HepG2 (cell line): Measurements from ENCODE around the gene CPXM2. TPM values are rescaled to one million over a fixed set of nuclear protein-coding genes. Genes with fewer than 3 reads are reported as not detected.
A peak's percentile ranks its signal among the peaks of the same experiment; 100 is the strongest.

Experiments used
- ATAC-seq: fragments of 200-7000 bp; cut with Tn5 transposase; 3 replicates; pipeline ENCODE4 v1.9.1; 2020; ENCODE audit warnings: mild to moderate bottlenecking, moderate library complexity
- BruUV-seq: library from RNA; stranded (reverse); fragments of 400-500 nt; replicated peaks from 2 replicates; lab custom pipeline; 2021; lab: Mats Ljungman, UMichigan
- CTCF ChIA-PET: fragments of 300-600 bp; formaldehyde crosslinking; extraction: SDS; loops from one replicate; lab custom pipeline; 2021; ENCODE audit warnings: low total read pairs, inconsistent platforms, low intra/inter-chr PET ratio; lab: Yijun Ruan, JAX
- POLR2A ChIA-PET: fragments of 350-600 bp; sonication (Branson Sonifier 250); formaldehyde crosslinking; loops from one replicate; lab custom pipeline; 2020; ENCODE audit warnings: antibody characterized with exemption, inconsistent platforms; lab: Yijun Ruan, JAX
- DNase-seq: peaks from one replicate; pipeline ENCODE4 v3.0.0-alpha.2; 2015; ENCODE audit warnings: low spot score
- FAIRE-seq: peaks from 3 replicates; lab custom pipeline; 2011; peaks lifted over from hg19 to GRCh38; lab: Jason Lieb, UNC
- H2AFZ ChIP-seq: one replicate; pipeline ENCODE4 v1.6.1; 2011; ENCODE audit warnings: low read length, inconsistent platforms
- H3K27ac ChIP-seq: fragments of 300-600 bp; 3 replicates; pipeline ENCODE4 v1.8.0; 2011; ENCODE audit warnings: mixed run types, mild to moderate bottlenecking, mixed read lengths, low read length, inconsistent platforms; ENCODE audit not compliant: insufficient read depth; ENCODE audit errors: extremely low read length
- H3K27me3 ChIP-seq, 2 experiments: fragments of 200-600 bp in 1 of 2; 2 replicates in 1 of 2; 3 replicates in 1 of 2; pipeline versions ENCODE4 v1.6.0 to v1.8.0; 2011; ENCODE audit warnings: low read length in 2 of 2, mild to moderate bottlenecking in 2 of 2, moderate library complexity in 2 of 2, inconsistent platforms in 1 of 2; ENCODE audit not compliant: insufficient read depth in 2 of 2, control insufficient read depth in 1 of 2
- H3K36me3 ChIP-seq, 2 experiments: fragments of 200-600 bp in 1 of 2; replicated peaks in 1 of 2; 2 replicates in 1 of 2; 3 replicates in 1 of 2; pipeline versions ENCODE4 v1.5.1 to v1.8.0; 2011; ENCODE audit warnings: low read length in 2 of 2, inconsistent platforms in 1 of 2; ENCODE audit not compliant: insufficient read depth in 2 of 2, control insufficient read depth in 1 of 2
- H3K4me1 ChIP-seq: 2 replicates; pipeline ENCODE4 v1.5.1; 2012; ENCODE audit warnings: low read length, inconsistent platforms; ENCODE audit not compliant: insufficient read depth
- H3K4me2 ChIP-seq: 2 replicates; pipeline ENCODE4 v1.6.0; 2011; ENCODE audit warnings: low read depth, low read length, inconsistent platforms
- H3K4me3 ChIP-seq, 3 experiments: fragments of 200-600 bp in 1 of 3; sonication (generic), shearing (Covaris generic) in 1 of 3; replicated peaks in 1 of 3; 2 replicates each; pipeline ENCODE4 v1.5.1; 2011 to 2016; ENCODE audit warnings: low read length in 3 of 3, inconsistent platforms in 2 of 3, low read depth in 2 of 3, mild to moderate bottlenecking in 2 of 3, control low read depth in 1 of 3, mixed read lengths in 1 of 3; ENCODE audit not compliant: insufficient read depth in 1 of 3
- H3K79me2 ChIP-seq: one replicate; pipeline ENCODE4 v1.6.1; 2011; ENCODE audit warnings: low read length, inconsistent platforms; ENCODE audit not compliant: insufficient read depth
- H3K9ac ChIP-seq: 2 replicates; pipeline ENCODE4 v1.6.0; 2011; ENCODE audit warnings: mild to moderate bottlenecking, low read depth, low read length, inconsistent platforms; ENCODE audit not compliant: insufficient read depth
- H3K9me3 ChIP-seq: 2 replicates; pipeline ENCODE4 v1.5.1; 2012; ENCODE audit warnings: mild to moderate bottlenecking, low read length
- H4K20me1 ChIP-seq: 2 replicates; pipeline ENCODE4 v1.6.0; 2011; ENCODE audit warnings: inconsistent platforms, mild to moderate bottlenecking, low read length, moderate library complexity; ENCODE audit not compliant: insufficient read depth
- CREB1 ChIP-seq, 2 experiments: fragments of 450-650 bp in 1 of 2; IDR thresholded peaks; 2 replicates each; pipeline ENCODE4 v1.6.1; 2016 to 2017; ENCODE audit warnings: control low read depth in 1 of 2, mild to moderate bottlenecking in 1 of 2, missing compliant biosample characterization in 1 of 2, missing genetic modification characterization in 1 of 2
- FOSL1 ChIP-seq: sonication (generic); formaldehyde crosslinking; IDR thresholded peaks from 2 replicates; pipeline ENCODE4 v1.9.0; 2021; ENCODE audit warnings: missing genetic modification reagents, borderline replicate concordance
- MTA1 ChIP-seq: sonication (generic); formaldehyde crosslinking; IDR thresholded peaks from 2 replicates; pipeline ENCODE4 v1.4.0; 2020; ENCODE audit warnings: missing genetic modification reagents, mild to moderate bottlenecking, borderline replicate concordance
- NR2F2 ChIP-seq: IDR thresholded peaks from 2 replicates; pipeline ENCODE4 v1.6.1; 2012; ENCODE audit warnings: low read depth, inconsistent platforms, borderline replicate concordance
- PCBP1 ChIP-seq: fragments of 200-400 bp; formaldehyde crosslinking; IDR thresholded peaks from 2 replicates; pipeline ENCODE4 v1.6.1; 2017; ENCODE audit warnings: mild to moderate bottlenecking, low read depth, low read length, borderline replicate concordance
- STAT5B ChIP-seq: sonication (generic); formaldehyde crosslinking; IDR thresholded peaks from 2 replicates; pipeline ENCODE4 v1.4.0; 2020; ENCODE audit warnings: missing genetic modification reagents
- ZFP82 ChIP-seq: sonication (generic); formaldehyde crosslinking; IDR thresholded peaks from 2 replicates; pipeline ENCODE4 v1.5.1; 2020; ENCODE audit warnings: mild to moderate bottlenecking, missing genetic modification reagents, borderline replicate concordance
- ZMYM3 ChIP-seq: sonication (generic); formaldehyde crosslinking; IDR thresholded peaks from 2 replicates; pipeline ENCODE4 v1.5.1; 2020; ENCODE audit warnings: mild to moderate bottlenecking, missing genetic modification reagents
- ZNF253 ChIP-seq: sonication (generic); formaldehyde crosslinking; IDR thresholded peaks from 2 replicates; pipeline ENCODE4 v1.8.0; 2022; ENCODE audit warnings: mild to moderate bottlenecking, missing genetic modification reagents, borderline replicate concordance
- ZNF44 ChIP-seq: sonication (generic); formaldehyde crosslinking; IDR thresholded peaks from 2 replicates; pipeline ENCODE4 v1.5.1; 2020; ENCODE audit warnings: mild to moderate bottlenecking, missing genetic modification reagents
- ZNF737 ChIP-seq: sonication (generic); formaldehyde crosslinking; IDR thresholded peaks from 2 replicates; pipeline ENCODE4 v1.5.0; 2020; ENCODE audit warnings: missing genetic modification reagents, mild to moderate bottlenecking, borderline replicate concordance
- WGBS: methylation state at CpG from one replicate; pipeline ENCODE4 v1.1.6; 2017; ENCODE audit warnings: low lambda C conversion rate; 5-methylcytosine and 5-hydroxymethylcytosine counted together
- in situ Hi-C: cut with HindIII; loops from 2 replicates; pipeline ENCODE4 v1.10.0; 2017; ENCODE audit warnings: low pct_unique_long_range_greater_than_20kb; ENCODE audit not compliant: extremely low pct_ligation_motif_present
- intact Hi-C: fragments of 100-400 bp; cut with micrococcal nuclease; formaldehyde crosslinking; loops from one replicate; pipeline ENCODE4 v1.10.0; 2022; ENCODE audit not compliant: unreplicated experiment
- polyA plus RNA-seq, 8 experiments: library from polyadenylated mRNA; depleted of rRNA in 3 of 8; stranded (reverse) in 7 of 8; unstranded in 1 of 8; fragments of >200 nt; fragmentation: Illumina TruSeq in 4 of 8; extraction: Trizol in 4 of 8; gene quantifications; 2 replicates each; pipeline versions ENCODE4 v1.2.1 to v1.2.3, GENCODE V29; 2011 to 2016; ENCODE audit warnings: low read depth in 4 of 8, missing spikeins in 1 of 8, mixed read lengths in 1 of 8; ENCODE audit not compliant: insufficient read depth in 1 of 8
- total RNA-seq, 5 experiments: library from RNA; depleted of rRNA; stranded (reverse); fragments of >200 nt; fragmentation: Illumina TruSeq; extraction: Trizol; gene quantifications; 2 replicates each; pipeline ENCODE4 v1.2.3, GENCODE V29; 2016; ENCODE audit warnings: low read depth in 1 of 5

CPXM2 gene
- total and polyA plus RNA-seq, 2 of the 13 experiments (the other 11 are each of a cell fraction or from before 2014, with no cell fraction given): 0.03 TPM; not detected in 1

DNA sequence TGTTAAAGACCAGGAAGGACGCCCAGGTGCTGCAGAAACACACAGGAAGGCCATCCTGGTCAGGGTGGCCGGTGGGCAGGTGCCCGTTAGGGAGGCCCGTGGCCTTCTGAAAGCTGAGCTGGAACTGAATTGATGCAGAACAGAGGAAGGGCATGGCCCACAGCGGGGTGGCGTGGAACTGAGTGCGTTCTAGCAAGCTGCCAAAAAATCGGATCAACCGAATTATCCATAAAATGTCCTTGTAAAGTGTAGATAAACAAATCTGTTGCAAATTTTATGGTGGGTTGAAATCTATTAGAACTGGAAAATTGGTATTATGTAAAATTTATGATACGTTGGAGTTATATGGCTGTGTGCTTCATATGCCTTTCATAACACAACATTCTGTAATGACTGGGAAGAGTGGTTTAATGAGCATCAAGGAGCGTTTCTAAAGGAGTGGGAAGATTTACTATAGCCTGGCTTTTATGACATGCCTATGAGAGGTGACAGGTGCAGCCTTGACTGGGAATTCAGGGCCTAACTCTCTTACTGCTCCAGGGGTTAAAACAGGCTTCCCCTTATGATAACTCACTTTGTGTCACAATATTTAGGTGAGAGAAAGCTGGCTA, 117.4 kb downstream of the CPXM2 start (continued):
- TF ChIP-seq PCBP1 (no peak), MTA1 (CRISPR knock-in tag) (no peak), ZFP82 (no peak)

DNA sequence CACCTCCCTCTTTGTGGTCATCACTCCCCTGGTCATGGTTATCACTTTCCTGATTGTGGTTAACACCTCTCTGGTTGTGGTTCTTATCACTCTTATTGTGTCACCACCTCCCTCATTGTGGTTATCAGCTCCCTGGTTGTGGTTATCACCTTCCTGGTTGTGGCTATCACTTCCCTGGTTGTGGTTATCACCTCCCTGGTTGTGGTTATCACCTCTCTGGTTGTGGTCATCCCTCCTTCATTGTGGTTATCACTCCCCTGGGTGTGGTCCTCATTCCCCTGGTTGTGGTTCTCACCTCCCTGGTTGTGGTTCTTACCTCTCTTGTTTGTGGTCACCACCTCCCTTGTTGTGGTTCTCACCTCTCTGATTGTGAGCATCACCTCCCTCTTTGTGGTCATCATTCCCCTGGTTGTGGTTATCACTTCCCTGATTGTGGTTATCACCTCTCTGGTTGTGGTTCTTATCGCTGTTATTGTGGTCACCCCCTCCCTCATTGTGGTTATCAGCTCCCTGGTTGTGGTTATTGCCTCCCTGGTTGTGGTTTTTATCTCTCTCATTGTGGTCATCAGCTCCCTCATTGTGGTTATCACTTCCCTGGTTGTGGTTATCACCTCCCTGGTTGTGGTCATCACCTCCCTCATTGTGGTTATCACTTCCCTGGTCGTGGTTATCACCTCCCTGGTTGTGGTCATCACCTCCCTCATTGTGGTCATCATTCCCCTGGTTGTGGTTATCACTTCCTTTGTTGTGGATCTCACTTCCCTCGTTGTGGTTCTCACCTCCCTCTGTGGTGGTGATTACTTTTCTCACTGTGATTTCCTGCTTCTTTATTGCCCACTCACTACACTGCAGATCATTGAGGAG, 118.7 kb downstream of the CPXM2 start:
- no peak overlapping the region for H3K4me2 ChIP-seq
- no peaks in the 10 kb centered on the region for H3K4me1 ChIP-seq
- H4K20me1 ChIP-seq: no peaks in the 10 kb centered on the region
- ATAC-seq: no peak
- ChIA-PET CTCF (no interaction called here), POLR2A (no interaction called here)
- H3K27ac ChIP-seq: no peak overlapping the region
- intact Hi-C loops (no loop called here), in situ Hi-C loops (no loop called here)
- H3K79me2 ChIP-seq: no peaks in the 10 kb centered on the region
- no peaks in the 10 kb centered on the region for H3K9me3 ChIP-seq
- no TSS peak for BruUV-seq
- H3K4me3 ChIP-seq: no peak overlapping the region
- TF ChIP-seq STAT5B (no peak), ZNF737 (CRISPR knock-in tag) (no peak), ZNF44 (no peak), ZMYM3 (CRISPR knock-in tag) (no peak), NR2F2 (no peak), FOSL1 (no peak), CREB1 (IDR thresholded peaks at IDR 0.05) (peak; percentile 23; the same call in 1 of the 2 replicates), CREB1 (CRISPR knock-in tag; IDR thresholded peaks at IDR 0.05) (no peak), ZNF253 (CRISPR knock-in tag) (no peak)
- DNase-seq: no peak
- H3K36me3 ChIP-seq: no peaks in the 10 kb centered on the region
- no peaks in the 10 kb centered on the region; a peak in 1 of 5 replicates for H3K27me3 ChIP-seq
- H3K9ac ChIP-seq: no peak overlapping the region
- no peak for FAIRE-seq
- no peak overlapping the region for H2AFZ ChIP-seq
- 1% methylated on average over 3 of the region's 3 CpGs for WGBS
